GM21526 (cell line): ENCODE measurements around the gene RSPO4.

Source experiments
- ATAC-seq: cut with Tn5 transposase; IDR thresholded peaks from one replicate; pipeline ENCODE4 v1.9.1; 2021; ENCODE audit warnings: moderate library complexity; ENCODE audit not compliant: unreplicated experiment, low FRiP score

Gene RSPO4

DNA sequence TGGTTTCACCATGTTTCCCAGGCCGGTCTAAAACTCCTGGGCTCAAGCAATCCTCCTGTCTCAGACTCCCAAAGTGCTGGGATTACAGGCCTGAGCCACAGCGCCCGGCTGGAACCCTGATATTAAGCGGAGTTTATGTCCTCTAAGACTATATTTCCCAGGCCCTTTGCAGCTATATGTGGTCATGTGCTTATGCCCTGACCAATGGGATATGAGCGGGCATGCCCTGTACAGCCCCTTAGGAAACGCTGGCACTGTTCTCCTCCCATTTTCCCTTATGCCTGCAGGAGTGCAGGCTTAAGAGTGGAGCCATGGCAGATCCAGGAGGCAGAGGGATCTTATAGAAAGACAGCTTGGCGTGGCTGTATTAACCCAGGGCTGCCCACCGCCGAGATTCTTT lies 29.9 kb downstream of the RSPO4 start:
- ATAC-seq: no peak

DNA sequence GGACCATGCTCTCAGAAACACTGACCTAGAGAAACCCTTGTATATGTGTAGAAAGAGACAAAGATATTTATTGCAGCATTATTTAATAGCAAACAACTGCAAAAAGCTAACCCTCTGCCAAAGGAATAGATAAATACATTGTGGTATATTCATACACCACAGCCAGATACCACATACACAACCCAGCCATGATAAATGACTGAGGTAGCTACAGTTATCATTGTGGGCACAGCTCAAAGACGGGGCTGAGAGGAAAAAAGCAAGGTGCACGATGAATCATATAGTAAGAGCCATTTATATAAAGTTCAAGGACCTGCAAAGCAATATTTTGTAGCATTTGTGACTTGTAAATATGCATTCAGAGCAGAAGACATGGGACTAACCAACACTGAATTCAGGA lies 30.8 kb downstream of the RSPO4 start:
- no peak for ATAC-seq

DNA sequence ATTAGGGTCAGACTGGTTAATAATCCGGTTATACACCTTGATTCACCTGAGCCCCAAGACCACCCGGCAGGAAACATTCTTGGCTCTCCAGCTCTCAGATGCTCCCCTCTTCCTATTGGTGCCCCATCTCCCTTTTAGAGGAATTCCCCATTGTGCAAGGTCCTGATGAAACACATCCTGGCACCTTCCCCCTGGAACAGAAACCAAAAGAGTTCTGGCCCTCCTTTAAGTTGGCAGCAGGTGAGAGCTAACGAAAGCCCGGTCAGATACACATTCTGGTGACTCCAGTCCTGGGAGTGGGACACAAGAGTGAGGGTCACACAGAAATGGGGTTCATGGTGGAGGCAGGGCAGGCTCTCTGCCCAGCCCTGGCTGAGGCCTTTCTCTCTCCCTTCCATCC lies 32.2 kb downstream of the RSPO4 start:
- ATAC-seq: no peak

DNA sequence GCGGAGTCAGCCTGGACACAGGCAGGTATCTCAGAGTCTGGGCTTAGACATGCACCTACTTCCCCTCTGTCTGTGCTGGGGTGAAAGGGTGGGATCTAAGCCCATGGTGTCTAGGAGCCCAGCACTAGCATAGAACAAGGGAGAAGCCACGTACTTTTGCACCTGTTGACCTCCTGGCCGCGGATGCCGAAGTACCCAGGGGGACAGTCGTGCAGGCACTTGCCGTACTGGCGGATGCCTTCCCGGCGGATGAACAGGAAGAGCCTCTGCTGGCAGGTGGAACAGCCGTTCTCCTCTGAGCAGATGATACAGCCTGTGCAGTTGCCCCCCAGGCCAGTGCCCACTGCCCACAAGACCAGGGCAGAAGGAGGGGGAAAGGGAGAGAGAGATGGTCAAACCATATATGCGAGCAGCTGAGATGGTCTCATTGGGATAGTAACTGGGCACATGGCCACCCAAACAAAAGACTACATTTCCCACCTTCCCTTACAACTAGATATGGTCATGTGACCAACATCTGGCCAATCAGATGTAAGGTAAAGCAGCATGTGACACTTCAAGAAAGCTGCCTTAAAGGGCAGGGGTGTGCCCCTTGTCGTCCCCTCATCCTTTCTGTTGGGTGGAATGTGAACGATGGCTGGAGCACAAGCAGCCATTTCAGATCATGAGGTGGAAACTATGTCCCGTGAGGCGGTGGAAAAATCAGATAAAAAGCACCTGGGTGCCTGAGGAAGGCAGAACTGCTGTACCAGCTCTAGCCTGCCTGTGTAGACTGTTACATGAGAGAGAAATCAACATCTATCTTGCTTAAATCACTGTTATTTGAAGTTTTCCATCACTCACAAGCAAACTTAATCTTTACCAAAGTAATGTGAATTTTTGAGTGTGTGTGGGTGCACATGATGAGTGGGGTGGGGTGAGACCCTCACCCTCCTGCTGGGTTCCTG lies 34.0 kb downstream of the RSPO4 start:
- ATAC-seq: no peak

DNA sequence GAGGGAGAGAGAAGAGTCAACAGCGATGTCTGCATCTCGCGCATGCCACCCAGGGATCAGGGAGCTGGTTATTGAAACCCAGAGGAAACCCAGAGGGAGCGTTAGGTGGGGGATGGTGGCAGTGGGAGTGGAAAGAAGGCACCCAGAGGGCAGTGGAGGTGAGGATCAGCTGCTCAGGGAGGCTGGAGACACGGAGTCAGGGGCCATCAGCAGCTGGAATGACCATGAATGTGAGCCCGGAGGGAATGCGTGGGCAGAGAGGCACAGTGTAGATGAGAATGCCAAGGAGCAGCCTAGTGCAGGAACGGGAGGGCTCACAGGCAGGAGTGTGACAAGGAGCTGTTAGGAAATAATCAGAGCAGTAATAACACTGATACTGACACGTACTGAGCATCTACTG lies 36.2 kb downstream of the RSPO4 start:
- no peak for ATAC-seq

DNA sequence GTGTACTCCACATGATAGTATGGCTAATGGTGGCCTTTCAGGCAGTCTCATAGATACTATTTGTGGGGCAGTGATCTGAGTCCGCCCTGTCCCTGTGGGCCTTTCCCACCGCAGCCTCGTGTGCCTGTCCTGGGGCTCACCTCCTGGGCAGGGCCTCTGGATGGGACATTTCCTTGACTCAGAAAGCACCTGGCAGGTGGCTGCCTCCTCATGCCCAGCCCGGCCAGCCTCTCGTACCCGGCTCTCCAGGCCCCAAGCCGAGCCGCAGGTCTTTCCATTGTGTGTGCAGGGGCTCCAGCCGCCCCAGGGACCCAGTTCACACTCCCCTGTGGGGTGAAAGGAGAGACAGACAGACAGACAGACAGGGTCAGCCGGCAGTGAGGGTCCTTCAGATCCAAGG lies 38.3 kb downstream of the RSPO4 start:
- ATAC-seq: no peak

DNA sequence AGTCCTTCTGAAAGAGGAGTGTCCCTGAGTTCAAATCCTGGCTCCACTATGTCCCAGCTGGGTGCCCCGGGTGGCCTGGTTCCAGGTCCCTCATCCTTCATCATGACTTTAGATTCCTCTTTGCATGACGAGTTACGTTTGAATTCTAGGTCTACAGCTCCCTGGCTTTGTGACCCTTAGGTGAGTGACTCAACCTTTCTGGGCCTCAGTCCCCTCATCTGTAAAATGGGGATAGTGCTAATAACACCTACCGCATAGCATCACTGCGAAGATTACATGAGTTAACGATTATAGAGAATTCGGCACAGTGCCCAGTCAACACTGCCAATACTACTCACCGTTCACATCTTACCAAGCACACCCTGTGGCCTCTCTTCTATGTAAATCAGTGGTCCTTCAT lies 39.4 kb downstream of the RSPO4 start:
- ATAC-seq: no peak

DNA sequence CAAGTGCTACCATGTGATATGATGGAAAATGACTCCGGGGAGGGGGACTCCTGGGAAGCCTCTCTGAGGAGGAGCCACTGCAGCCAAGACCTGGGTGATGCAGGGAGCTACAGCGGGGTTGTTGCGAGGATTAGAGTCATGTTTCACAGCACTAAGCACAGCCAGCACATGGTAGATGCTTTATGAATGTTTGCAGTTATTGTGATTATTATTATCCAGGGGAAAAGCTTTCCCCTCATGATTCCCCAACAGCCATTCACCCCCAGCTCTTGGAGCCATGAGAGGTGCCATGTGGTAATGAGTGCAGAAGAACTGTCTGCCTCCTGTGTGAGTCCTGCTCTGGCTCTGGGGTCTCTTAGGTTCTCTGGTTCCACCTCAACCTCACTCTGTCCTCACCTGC lies 39.9 kb downstream of the RSPO4 start:
- no peak for ATAC-seq

DNA sequence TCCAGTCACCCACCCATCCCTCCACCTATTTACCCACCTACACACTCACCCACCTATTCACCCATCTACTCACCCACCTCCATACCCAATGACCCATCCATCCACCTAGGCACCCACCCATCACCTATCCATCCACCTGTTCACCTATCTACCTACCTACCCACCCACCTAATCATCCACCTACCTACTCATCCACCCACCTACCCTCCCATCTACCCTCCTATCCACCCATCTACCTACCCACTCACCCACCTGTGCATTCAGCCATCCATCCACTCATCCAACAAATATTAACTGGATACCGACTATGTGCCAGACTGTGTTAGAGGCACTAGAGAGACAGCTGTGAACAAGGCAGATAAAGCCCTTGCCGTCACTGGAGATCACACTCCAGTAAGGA lies 40.3 kb downstream of the RSPO4 start:
- ATAC-seq: no peak

DNA sequence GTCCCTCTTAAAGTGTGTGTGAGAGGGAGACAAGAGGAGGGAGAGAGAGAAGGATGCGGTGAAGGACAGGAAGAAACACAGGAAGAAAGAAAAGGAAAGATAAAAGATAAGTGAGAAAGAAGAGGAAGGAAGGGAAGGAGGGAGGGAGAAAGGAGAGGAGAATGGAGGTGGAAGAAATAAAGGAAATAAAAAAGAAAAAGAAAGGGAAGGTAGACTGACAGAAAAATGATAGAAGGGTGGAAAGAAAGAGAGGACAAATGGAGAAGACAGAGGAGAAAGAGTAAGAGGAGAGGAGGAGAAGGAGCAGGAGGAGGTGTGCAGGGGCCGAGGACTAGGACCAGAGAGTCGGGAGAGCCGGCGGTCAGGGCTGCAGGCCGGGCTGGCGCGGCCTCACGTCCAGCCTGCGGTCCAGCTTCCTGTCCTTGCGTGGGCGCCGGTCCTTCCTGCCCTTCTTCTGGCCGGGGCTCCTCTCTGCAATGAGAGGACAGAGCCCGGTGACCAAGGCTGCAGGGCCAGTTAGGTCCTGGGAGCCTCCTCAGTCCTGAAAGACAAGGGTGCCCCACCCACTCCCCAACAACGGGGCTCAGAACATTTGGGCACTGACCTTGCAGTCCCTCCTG lies 42.0 kb downstream of the RSPO4 start:
- no peak for ATAC-seq

DNA sequence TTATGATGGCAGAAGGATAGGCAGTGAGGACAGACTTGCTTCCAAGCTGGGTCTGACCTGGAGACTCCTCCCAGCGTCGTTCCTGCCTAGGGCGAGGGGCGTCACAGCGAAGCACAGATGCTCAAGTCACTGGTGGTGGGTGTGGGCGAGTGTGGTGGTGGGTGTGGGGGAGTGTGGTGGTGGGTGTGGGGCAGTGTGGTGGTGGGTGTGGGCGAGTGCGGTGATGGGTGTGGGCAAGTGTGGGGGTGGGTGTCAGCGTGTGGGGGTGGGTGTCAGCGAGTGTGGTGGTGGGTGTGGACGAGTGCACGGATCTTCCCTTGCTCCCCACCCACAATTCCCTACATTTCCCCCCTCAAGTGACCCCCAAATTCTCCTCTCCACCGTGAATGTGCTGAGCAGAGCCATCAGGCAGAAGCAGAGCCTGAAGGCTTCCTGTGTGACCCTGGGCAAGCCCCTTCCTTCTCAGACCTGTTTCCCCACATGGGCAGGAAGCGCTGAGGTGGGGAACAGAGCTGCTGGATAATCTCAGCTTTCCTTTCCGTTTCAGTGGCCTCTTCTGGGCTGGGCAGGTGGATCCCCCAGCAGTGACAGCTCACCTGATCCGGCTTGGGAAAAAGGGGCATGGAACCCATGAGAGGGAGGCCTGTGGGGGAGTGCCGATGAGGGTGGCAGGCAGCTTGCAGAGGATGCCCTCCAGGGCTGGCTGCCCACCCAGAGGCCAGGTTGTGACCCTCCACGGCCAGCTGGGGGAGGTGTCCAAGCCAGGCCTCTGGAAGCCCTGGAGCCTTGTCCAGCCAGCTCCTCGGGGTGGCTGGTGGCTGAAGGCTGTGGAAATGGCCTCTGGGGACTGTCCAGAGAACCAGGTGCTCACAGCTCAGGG lies 42.9 kb downstream of the RSPO4 start:
- no peak for ATAC-seq

DNA sequence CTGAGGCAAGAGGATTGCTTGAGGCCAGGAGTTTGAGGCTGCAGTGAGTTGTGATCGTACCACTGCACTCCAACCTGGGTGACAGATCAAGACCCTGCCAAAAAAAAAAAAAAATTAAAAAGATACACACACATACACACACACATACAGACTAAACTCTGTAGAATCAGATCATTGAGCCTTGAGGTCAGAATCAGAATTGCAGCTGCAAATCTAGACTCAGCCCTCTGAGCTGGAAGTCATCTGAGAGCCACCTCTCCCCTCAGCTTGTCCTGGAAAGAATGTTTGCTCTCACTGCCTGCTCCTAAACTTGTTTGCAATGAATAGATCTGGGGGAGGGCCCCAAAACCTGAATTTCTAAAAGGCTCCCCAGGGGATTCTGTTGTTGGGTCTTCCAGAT lies 44.6 kb downstream of the RSPO4 start:
- ATAC-seq: no peak

DNA sequence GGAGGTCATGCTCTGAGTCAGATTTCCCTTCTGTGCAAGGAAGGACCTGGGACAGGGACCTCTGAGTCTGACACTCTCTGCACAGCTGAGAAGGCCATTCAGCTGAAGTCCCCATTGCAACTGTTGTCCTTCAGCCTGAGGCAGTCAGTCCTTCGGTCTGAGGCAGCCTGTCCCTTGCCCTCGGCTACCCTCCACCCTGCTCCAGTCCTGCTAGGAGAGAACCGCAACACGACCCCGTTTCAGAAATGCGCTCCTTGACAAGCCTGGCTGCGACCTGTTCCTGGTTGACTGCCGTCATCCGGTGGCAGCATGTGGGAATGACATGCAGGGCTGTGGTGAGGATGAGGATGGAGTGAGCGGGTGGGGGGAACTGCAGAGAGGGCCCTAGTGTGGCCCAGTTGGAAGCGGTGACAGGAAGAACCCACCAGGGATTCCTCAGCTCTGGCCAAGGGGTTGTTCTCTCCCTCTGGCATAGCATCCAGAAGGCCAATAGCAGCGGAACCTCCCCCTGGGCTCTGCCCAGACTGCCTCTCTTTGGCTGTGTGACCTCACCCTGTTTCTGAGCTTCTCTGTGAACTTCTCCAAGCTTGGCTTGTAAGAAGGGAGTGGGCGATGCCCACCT lies 45.7 kb downstream of the RSPO4 start:
- no peak for ATAC-seq

DNA sequence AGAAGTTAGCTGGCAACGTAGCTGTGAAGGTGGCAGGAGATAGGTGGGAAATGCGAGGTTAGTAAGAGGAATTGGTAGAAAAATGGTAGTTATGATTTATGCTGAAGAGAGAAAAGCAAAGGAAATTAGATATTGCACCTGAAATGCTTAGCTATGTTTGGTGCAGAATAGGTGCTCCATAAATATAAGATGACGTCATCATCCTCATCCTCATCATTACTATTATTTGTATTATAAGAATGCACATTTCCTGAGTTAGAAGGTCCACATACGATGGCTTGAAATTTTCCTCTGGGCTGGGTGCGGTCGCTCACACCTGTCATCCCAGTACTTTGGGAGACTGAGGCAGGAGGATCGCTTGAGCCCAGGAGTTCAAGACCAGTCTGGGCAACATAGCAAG lies 46.5 kb downstream of the RSPO4 start:
- ATAC-seq: no peak

DNA sequence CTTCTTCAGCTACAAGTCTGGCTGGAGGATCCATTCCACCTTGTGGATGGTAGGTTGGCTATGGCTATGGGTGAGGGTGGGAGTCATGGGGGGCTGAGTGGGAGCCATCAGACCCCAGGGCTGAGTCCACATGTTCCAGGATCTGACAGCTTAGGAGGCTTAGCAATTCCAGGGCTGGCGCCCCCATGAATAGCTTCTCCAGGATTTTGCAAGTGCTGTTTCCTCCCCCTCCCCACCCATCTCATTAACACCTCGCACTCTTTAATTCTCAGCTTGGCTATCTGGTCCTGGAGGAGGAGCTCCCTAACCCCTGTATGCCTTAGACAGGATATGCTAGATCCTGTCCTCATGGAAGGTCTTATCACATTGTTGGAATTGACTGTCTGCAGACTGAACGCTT lies 47.0 kb downstream of the RSPO4 start:
- no peak for ATAC-seq

DNA sequence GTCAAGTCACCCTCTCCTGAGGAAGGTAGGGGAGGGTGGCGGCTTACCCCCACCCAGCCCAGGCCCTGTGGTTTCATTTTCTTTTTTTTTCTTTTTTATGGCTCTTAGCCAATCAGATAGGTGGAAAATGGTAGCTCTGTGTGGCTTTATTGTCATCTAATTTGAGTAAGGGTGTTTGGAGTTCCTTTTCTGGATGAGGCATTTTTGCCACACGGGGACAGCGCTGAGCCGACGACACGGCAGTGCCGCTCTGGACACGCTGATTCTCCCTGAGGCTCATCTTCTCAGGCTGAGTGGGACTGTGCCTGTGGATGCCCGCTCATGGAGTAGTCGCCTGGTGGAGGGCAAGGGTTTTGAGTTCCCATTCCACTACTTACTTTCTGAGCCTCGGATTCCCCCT lies 48.4 kb downstream of the RSPO4 start:
- ATAC-seq: no peak

DNA sequence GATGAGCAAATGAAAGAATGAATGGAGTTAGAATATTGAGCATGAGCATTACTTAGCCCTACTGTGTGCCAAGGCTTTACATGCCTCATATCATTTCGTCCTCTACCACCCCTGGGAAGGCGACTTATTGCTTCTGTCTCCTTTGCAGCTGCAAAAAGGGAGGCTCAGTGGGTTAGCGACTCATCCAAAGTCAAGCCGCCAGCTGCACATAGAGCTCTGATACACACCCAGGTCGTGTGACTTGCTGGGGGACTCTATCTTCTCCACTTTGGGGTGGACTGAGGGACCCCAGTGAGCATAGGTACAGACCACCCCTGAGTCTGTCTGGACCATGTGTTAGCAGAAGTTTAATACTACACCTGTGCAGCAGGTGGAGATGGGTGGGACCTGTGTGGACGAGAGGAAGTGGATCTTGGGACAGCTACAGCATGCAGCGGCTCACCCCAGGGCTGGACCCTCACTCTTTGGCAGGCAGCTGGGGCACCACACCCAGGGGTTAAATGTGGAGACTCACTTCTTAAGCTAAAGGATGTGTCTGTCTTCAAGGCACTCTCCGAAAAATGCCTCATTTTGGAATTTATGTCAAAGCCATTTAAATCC lies 49.8 kb downstream of the RSPO4 start:
- no peak for ATAC-seq

DNA sequence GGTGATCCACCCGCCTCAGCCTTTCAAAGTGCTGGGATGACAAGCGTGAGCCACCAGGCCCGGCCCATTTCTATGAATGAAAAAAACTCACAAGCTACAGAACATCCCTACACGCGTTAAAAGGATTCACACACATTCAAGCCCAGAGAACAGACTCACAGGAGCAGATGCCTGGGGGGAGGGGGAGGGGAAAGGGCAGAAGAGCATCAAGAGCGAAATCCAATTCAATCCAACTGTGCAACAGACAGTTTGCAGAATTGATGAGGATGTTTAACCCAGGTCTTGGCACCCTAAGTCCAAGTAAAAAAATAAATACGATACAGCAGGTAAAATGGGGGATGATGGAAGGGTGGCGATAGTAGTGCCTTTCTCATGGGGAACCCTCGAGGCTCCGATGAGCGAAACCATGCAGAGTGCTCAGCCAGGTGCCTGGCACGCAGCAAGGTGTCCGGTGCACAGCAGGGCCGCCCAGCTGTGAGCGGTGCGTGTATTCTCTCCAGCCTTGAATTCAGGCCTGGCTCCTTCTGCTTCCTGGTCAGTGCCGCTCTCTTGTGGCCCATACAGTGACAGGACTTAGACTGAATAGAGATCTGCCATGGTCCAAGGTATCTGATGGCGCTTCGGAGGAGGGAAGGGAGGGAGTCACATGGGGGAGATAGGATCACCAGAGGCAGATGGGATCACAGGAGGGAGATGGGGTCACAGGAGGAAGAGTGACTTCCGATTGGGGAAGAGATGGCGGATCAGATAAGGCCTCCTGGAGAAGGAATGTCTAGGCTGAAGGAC lies 50.5 kb downstream of the RSPO4 start:
- ATAC-seq: no peak

DNA sequence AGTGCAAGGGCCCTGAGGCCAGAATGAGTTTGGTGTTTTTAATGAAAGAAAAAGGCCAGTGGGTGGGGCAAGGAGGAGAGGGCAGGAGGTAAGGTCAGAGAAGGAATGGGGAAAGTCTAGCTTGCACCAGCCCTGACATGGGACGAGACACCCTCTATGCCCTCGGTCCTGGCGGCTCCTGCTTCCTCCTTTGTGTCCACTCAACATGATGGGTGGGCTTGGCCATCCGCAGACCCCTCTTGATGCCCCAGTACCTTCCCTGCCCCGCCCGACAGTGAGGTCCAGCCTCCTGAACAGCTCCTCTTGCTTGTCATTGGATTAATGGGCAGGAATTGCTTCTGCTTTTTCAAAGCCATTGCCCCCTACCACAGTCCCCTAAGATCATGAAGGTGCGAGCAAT lies 52.4 kb downstream of the RSPO4 start:
- no peak for ATAC-seq

DNA sequence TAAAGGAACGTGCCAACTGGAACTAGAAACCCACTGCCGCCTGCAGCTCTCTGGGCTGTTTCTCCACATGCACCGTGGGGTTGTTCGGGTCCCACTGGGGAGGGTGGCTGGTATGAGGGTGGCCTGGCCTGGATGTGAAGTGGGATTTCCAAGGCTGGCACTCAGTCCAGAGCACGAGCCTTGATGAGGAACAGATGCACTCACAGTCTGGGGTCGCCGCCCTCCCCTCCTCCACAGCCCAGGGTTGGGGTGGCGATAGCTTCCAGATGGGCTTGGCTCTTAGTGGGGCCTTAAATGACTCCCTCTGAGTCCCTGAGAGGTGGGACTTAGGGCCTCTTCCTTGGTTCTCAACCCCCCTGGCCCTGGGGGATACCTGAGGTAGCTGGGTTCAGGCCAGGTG lies 55.3 kb downstream of the RSPO4 start:
- no peak for ATAC-seq
